PC-3 (cell line): ENCODE measurements around the gene AKIRIN2.

Experiments used
- EZH2 ChIP-seq: fragments of 300-600 bp; sonication (generic); IDR thresholded peaks from one replicate; pipeline ENCODE4 v1.6.1; 2017; ENCODE audit warnings: antibody characterized with exemption, mild to moderate bottlenecking, low read length; ENCODE audit not compliant: unreplicated experiment
- EZH2phosphoT487 ChIP-seq: fragments of 300-600 bp; sonication (generic); IDR thresholded peaks from 2 replicates; pipeline ENCODE4 v1.6.1; 2018; ENCODE audit warnings: mild to moderate bottlenecking, antibody characterized with exemption, low read length, borderline replicate concordance
- TF ChIP-seq, protein P1 (sequence below): fragments of 300-600 bp; sonication (generic); conservative IDR thresholded peaks from 2 replicates; pipeline ENCODE4 v1.5.1; 2017; ENCODE audit warnings: antibody characterized with exemption, low read depth, mild to moderate bottlenecking, low read length

DNA sequence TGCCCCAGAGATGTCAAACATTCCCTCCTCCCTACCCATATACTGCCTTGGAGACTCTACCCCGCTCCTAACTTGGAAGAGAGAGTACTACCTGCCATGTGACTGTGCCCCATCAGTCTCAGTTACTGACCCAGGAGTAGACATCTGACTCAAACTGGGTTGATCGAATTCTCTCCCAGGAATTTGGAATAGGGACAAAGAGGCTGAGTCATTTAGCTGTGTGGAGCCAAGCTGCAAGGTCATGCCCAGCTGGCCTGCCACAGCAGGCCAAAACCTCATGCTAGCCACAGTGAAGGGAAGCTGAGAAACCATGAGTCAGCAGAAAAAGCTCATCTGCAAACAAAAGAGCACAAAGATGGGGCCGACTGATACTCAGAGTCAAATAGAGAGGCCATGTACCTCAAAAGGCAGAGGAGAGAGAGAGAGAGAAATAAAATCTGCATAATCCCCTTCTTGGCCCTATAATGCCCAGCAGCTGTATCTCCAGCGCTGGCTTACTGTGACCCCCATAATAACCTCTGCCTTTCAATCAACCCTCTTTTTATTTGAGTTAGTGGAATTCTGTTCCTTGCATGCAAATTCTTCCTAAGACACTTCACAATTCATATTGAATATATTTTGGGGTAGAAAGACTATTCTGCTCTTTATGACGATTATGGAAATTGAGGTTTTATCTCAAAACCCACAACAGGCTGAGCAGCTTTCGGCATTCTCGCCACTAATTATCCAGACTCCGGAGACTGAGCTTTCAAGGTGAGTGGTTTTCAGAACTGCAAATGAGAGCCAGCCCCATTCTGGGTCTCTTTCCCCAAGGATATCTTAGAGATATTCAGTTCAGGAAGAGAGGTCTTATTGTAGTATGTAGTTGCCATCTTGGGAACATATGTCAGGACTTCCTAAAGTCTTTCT is 21.4 kb upstream of the AKIRIN2 start:
- TF ChIP-seq, protein P1, sequence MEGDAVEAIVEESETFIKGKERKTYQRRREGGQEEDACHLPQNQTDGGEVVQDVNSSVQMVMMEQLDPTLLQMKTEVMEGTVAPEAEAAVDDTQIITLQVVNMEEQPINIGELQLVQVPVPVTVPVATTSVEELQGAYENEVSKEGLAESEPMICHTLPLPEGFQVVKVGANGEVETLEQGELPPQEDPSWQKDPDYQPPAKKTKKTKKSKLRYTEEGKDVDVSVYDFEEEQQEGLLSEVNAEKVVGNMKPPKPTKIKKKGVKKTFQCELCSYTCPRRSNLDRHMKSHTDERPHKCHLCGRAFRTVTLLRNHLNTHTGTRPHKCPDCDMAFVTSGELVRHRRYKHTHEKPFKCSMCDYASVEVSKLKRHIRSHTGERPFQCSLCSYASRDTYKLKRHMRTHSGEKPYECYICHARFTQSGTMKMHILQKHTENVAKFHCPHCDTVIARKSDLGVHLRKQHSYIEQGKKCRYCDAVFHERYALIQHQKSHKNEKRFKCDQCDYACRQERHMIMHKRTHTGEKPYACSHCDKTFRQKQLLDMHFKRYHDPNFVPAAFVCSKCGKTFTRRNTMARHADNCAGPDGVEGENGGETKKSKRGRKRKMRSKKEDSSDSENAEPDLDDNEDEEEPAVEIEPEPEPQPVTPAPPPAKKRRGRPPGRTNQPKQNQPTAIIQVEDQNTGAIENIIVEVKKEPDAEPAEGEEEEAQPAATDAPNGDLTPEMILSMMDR, result no peak
- TF ChIP-seq EZH2phosphoT487 (no peak), EZH2 (no peak)
